ENCODE measurements around the gene PLOD1.
"Not testable (repeated sequence)": the region's sequence is repeated elsewhere in the genome, so short reads cannot be mapped to it uniquely, and the experiment has no call there.

GRCh38 chr1:11925196-11925937 is 9.2 kb upstream of the PLOD1 start:
- TF ChIP-seq CTCF (optimal IDR thresholded peaks at IDR 0.05 in 1 of 3, IDR thresholded peaks at IDR 0.05 in 1 of 3, conservative IDR thresholded peaks at IDR 0.05 in 1 of 3; ENCODE audit: extremely low read depth in 1 of 3, insufficient read depth in 2 of 3, low read length in 3 of 3); EZH2 (IDR thresholded peaks at IDR 0.05; ENCODE audit: low read length): not testable (repeated sequence)
